ENCODE data around the gene DNAJC19. TPM values are rescaled to one million over a fixed set of nuclear protein-coding genes. Genes with fewer than 3 reads are reported as not detected.
A peak's percentile ranks its signal among the peaks of the same experiment; 100 is the strongest.

Gene DNAJC19
- total and polyA plus RNA-seq, 2 experiments from 2014 or later: 21.4 to 89.4 TPM

GRCh38 chr3:180983136-180983535 is 6.4 kb downstream of the DNAJC19 start:
- TF ChIP-seq EZH2phosphoT487 (IDR thresholded peaks at IDR 0.05; ENCODE audit: insufficient read depth, low read depth): no peak
- TF ChIP-seq EZH2 (IDR thresholded peaks at IDR 0.05; ENCODE audit: insufficient read depth, poor library complexity, severe bottlenecking): no peak
- Histone ChIP-seq H3K36me3 (ENCODE audit: low read depth) (peaks cover 34% of the 10 kb centered on the region), H3K4me3 (no peak overlapping the region), H3K79me2 (ENCODE audit: insufficient read depth) (peaks cover 24% of the 10 kb centered on the region), H3K9me3 (ENCODE audit: low read depth) (no peaks in the 10 kb centered on the region), H3K27ac (no peak overlapping the region), H3K4me1 (ENCODE audit: insufficient read depth) (no peaks in the 10 kb centered on the region), H3K9me2 (ENCODE audit: insufficient read depth) (no peaks in the 10 kb centered on the region), H2AFZ (no peak overlapping the region), H3K27me3 (replicated peaks; ENCODE audit: insufficient read depth) (no peaks in the 10 kb centered on the region), H4K20me1 (ENCODE audit: insufficient read depth) (no peaks in the 10 kb centered on the region), H3K4me2 (ENCODE audit: unreplicated experiment) (no peak overlapping the region), H3K9ac (no peak overlapping the region), H3F3A (ENCODE audit: insufficient read depth) (peaks cover 61% of the 10 kb centered on the region)
- no peak for DNase-seq
- in situ Hi-C loops (cut with MboI): no loop called here
- WGBS, 2 experiments (ENCODE audit: low coverage in 1 of 2, low lambda C conversion rate in 2 of 2, missing lambda C conversion rate in 2 of 2): 2 to 6% methylated on average over 2 of the region's 2 CpGs

- in situ Hi-C loops (cut with MboI): no loop called here
- H3K27me3 ChIP-seq (replicated peaks; ENCODE audit: insufficient read depth): no peaks in the 10 kb centered on the region
- H2AFZ ChIP-seq: no peak overlapping the region
- peaks cover 12% of the 10 kb centered on the region for H3K79me2 ChIP-seq (ENCODE audit: insufficient read depth)
- no peak overlapping the region for H3K9ac ChIP-seq
- H3K27ac ChIP-seq: no peak overlapping the region
- no peaks in the 10 kb centered on the region for H3K9me3 ChIP-seq (ENCODE audit: low read depth)
- H3K4me2 ChIP-seq (ENCODE audit: unreplicated experiment): no peak overlapping the region
- H4K20me1 ChIP-seq (ENCODE audit: insufficient read depth): no peaks in the 10 kb centered on the region
- H3K9me2 ChIP-seq (ENCODE audit: insufficient read depth): no peaks in the 10 kb centered on the region
- 97 to 100% methylated on average over 2 of the region's 2 CpGs for WGBS, 2 experiments (ENCODE audit: low coverage in 1 of 2, low lambda C conversion rate in 2 of 2, missing lambda C conversion rate in 2 of 2)
- H3F3A ChIP-seq (ENCODE audit: insufficient read depth): peaks cover 68% of the 10 kb centered on the region
- TF ChIP-seq EZH2 (IDR thresholded peaks at IDR 0.05; ENCODE audit: insufficient read depth, poor library complexity, severe bottlenecking) (no peak), EZH2phosphoT487 (IDR thresholded peaks at IDR 0.05; ENCODE audit: insufficient read depth, low read depth) (no peak)
- no peaks in the 10 kb centered on the region for H3K4me1 ChIP-seq (ENCODE audit: insufficient read depth)
- no peak for DNase-seq
- H3K4me3 ChIP-seq: no peak overlapping the region
- H3K36me3 ChIP-seq (ENCODE audit: low read depth): peaks cover 37% of the 10 kb centered on the region
These were observed 7.6 kb downstream of the DNAJC19 start for GRCh38 chr3:180981912-180982311.

DNA sequence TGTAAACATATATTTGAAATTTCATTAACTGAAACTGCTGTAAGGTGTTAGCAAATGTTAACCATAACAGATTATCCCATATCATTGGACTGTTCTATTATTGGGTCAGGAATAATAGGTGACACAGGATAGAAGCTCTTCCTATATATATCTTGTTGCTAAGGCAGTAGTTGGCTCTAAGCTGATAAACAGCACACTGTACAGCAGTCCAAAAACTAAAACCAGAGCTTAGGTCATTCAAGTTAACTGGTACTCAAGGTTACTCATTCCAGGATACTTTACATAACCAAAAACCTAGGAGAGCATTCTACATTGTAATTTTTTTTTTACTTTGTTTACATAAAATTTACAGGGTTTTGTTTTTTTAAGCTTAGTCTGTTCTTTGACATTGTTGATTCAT is 8.9 kb downstream of the DNAJC19 start:
- Histone ChIP-seq H3K4me1 (ENCODE audit: insufficient read depth) (no peaks in the 10 kb centered on the region), H3K9ac (no peak overlapping the region; the same call in 1 of the 2 replicates), H3K9me3 (ENCODE audit: low read depth) (no peaks in the 10 kb centered on the region), H4K20me1 (ENCODE audit: insufficient read depth) (no peaks in the 10 kb centered on the region), H3K4me3 (no peak overlapping the region), H3K36me3 (ENCODE audit: low read depth) (peaks cover 42% of the 10 kb centered on the region), H3K27me3 (replicated peaks; ENCODE audit: insufficient read depth) (no peaks in the 10 kb centered on the region), H3K27ac (peak overlapping the region; percentile 54), H3F3A (ENCODE audit: insufficient read depth) (peaks cover 67% of the 10 kb centered on the region), H3K9me2 (ENCODE audit: insufficient read depth) (no peaks in the 10 kb centered on the region), H2AFZ (no peak overlapping the region), H3K79me2 (ENCODE audit: insufficient read depth) (peaks cover under 1% of the 10 kb centered on the region; the same call in 1 of the 2 replicates), H3K4me2 (ENCODE audit: unreplicated experiment) (no peak overlapping the region)
- in situ Hi-C loops (cut with MboI): no loop called here
- DNase-seq: peak; percentile 59
- TF ChIP-seq EZH2phosphoT487 (IDR thresholded peaks at IDR 0.05; ENCODE audit: insufficient read depth, low read depth) (no peak), EZH2 (IDR thresholded peaks at IDR 0.05; ENCODE audit: insufficient read depth, poor library complexity, severe bottlenecking) (no peak)

DNA sequence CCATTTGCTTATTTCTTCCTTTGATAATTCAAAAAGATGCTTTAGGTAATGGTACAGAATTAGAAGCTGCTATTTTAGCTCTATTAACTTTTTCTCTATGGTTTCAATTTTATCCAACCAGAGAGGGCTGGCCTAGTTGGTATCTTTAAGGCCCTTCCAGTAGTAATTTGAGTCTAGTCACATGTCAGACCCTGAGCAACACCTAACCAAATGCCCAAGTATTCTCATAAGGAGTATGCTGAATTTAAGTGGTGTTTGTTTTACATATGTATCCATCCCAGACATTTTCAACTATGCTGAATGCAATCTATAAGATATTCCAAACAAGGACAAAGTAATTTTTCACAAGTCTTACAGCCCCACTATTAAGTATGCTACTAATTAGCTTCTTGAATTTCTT is 9.6 kb downstream of the DNAJC19 start:
- peaks cover 44% of the 10 kb centered on the region for H3K36me3 ChIP-seq (ENCODE audit: low read depth)
- H3K9me3 ChIP-seq (ENCODE audit: low read depth): no peaks in the 10 kb centered on the region
- no peak overlapping the region for H3K4me2 ChIP-seq (ENCODE audit: unreplicated experiment)
- H3K27me3 ChIP-seq (replicated peaks; ENCODE audit: insufficient read depth): no peaks in the 10 kb centered on the region
- no peak overlapping the region; the same call in 1 of the 2 replicates for H3K9ac ChIP-seq
- no peak overlapping the region for H2AFZ ChIP-seq
- DNase-seq: no peak
- H3K27ac ChIP-seq: peak overlapping the region; percentile 54
- H3F3A ChIP-seq (ENCODE audit: insufficient read depth): peaks cover 60% of the 10 kb centered on the region
- in situ Hi-C loops (cut with MboI): no loop called here
- no peaks in the 10 kb centered on the region for H4K20me1 ChIP-seq (ENCODE audit: insufficient read depth)
- H3K9me2 ChIP-seq (ENCODE audit: insufficient read depth): no peaks in the 10 kb centered on the region
- no peak for TF ChIP-seq EZH2 (IDR thresholded peaks at IDR 0.05; ENCODE audit: insufficient read depth, poor library complexity, severe bottlenecking)
- TF ChIP-seq EZH2phosphoT487 (IDR thresholded peaks at IDR 0.05; ENCODE audit: insufficient read depth, low read depth): no peak
- H3K4me1 ChIP-seq (ENCODE audit: insufficient read depth): no peaks in the 10 kb centered on the region
- no peaks in the 10 kb centered on the region for H3K79me2 ChIP-seq (ENCODE audit: insufficient read depth)
- no peak overlapping the region for H3K4me3 ChIP-seq

GRCh38 chr3:180977498-180977897 is 12.0 kb downstream of the DNAJC19 start:
- H3K79me2 ChIP-seq (ENCODE audit: insufficient read depth): 0 out of 2 replicates have a peak, but pooled peaks cover 4% of the 10 kb centered on the region
- H3K27me3 ChIP-seq (replicated peaks; ENCODE audit: insufficient read depth): no peaks in the 10 kb centered on the region
- H3K9ac ChIP-seq: no peak overlapping the region
- H3K4me2 ChIP-seq (ENCODE audit: unreplicated experiment): no peak overlapping the region
- no peak for DNase-seq
- H3K9me3 ChIP-seq (ENCODE audit: low read depth): no peaks in the 10 kb centered on the region
- no peak overlapping the region for H2AFZ ChIP-seq
- H3K4me1 ChIP-seq (ENCODE audit: insufficient read depth): no peaks in the 10 kb centered on the region
- H3K36me3 ChIP-seq (ENCODE audit: low read depth): peaks cover 40% of the 10 kb centered on the region
- in situ Hi-C loops (cut with MboI): no loop called here
- no peak for TF ChIP-seq EZH2phosphoT487 (IDR thresholded peaks at IDR 0.05; ENCODE audit: insufficient read depth, low read depth)
- no peak for TF ChIP-seq EZH2 (IDR thresholded peaks at IDR 0.05; ENCODE audit: insufficient read depth, poor library complexity, severe bottlenecking)
- H3K4me3 ChIP-seq: no peak overlapping the region
- no peaks in the 10 kb centered on the region for H3K9me2 ChIP-seq (ENCODE audit: insufficient read depth)
- H4K20me1 ChIP-seq (ENCODE audit: insufficient read depth): no peaks in the 10 kb centered on the region
- H3F3A ChIP-seq (ENCODE audit: insufficient read depth): peaks cover 52% of the 10 kb centered on the region
- H3K27ac ChIP-seq: no peak overlapping the region
